ENCODE results near the gene WARS2.

Gene WARS2

GRCh38 chr1:118999348-119000071 is 140.9 kb downstream of the WARS2 start:
- H3K4me3 ChIP-seq (replicated peaks; ENCODE audit: low read depth, low read length) = no peak overlapping the region
- TF ChIP-seq CTCF (IDR thresholded peaks at IDR 0.05; ENCODE audit: low read depth, low read length, missing control alignments) = no peak
- no peak for DNase-seq (ENCODE audit: extremely low read depth, low read depth)

- no peak overlapping the region for H3K4me3 ChIP-seq (replicated peaks; ENCODE audit: low read depth, low read length)
- DNase-seq (ENCODE audit: extremely low read depth, low read depth) = no peak
- TF ChIP-seq CTCF (IDR thresholded peaks at IDR 0.05; ENCODE audit: low read depth, low read length, missing control alignments) = no peak
Observed at GRCh38 chr1:118998171-118998570, 142.3 kb downstream of the WARS2 start.

- H3K4me3 ChIP-seq (replicated peaks; ENCODE audit: low read depth, low read length) = no peak overlapping the region
- TF ChIP-seq CTCF (IDR thresholded peaks at IDR 0.05; ENCODE audit: low read depth, low read length, missing control alignments) = no peak
- DNase-seq (ENCODE audit: extremely low read depth, low read depth) = no peak
Observed at GRCh38 chr1:118997225-118997624, 143.2 kb downstream of the WARS2 start.

GRCh38 chr1:118995312-118996016 is 145.0 kb downstream of the WARS2 start:
- TF ChIP-seq CTCF (IDR thresholded peaks at IDR 0.05; ENCODE audit: low read depth, low read length, missing control alignments) = no peak
- no peak overlapping the region for H3K4me3 ChIP-seq (replicated peaks; ENCODE audit: low read depth, low read length)
- DNase-seq (ENCODE audit: extremely low read depth, low read depth) = no peak

GRCh38 chr1:118993700-118994026 is 146.8 kb downstream of the WARS2 start:
- no peak for DNase-seq (ENCODE audit: extremely low read depth, low read depth)
- H3K4me3 ChIP-seq (replicated peaks; ENCODE audit: low read depth, low read length) = no peak overlapping the region
- no peak for TF ChIP-seq CTCF (IDR thresholded peaks at IDR 0.05; ENCODE audit: low read depth, low read length, missing control alignments)

- no peak for TF ChIP-seq CTCF (IDR thresholded peaks at IDR 0.05; ENCODE audit: low read depth, low read length, missing control alignments)
- no peak overlapping the region for H3K4me3 ChIP-seq (replicated peaks; ENCODE audit: low read depth, low read length)
Observed at GRCh38 chr1:118992868-118993699, 147.4 kb downstream of the WARS2 start.

More at GRCh38 chr1:118992868-118993699, 147.4 kb downstream of the WARS2 start:
- DNase-seq (ENCODE audit: extremely low read depth, low read depth) = no peak
